Measurements from ENCODE around the gene PLXNC1.

DNA sequence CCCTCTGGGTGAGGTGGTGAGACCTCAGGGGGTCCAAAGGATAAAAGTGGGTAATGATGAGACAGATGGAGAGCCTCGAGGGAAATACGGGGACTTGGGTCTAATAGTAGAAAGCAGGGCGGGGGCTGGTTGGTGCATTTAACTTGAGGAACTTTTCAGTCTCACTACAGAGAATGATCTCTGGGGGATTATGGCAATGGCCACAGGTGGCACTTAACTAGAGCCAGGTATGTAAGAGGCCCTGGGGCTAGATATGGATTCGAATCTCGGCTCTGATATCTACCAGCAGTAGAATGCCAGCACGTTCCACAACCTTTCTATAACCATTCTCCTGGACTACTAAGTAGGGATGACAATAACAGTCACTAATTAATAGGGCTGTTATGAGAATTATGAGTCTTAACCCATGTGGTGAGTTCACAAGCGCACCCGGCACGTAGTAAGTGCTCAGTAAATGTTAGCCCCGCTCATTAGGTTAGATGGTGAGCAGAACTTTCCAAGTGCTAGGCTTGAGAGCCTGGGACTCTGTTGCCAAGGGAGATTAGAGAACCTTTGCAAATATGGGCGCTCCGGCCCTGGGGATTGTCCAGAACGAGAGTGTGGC is 888 bp upstream of the PLXNC1 start:
- TF ChIP-seq, protein P1, sequence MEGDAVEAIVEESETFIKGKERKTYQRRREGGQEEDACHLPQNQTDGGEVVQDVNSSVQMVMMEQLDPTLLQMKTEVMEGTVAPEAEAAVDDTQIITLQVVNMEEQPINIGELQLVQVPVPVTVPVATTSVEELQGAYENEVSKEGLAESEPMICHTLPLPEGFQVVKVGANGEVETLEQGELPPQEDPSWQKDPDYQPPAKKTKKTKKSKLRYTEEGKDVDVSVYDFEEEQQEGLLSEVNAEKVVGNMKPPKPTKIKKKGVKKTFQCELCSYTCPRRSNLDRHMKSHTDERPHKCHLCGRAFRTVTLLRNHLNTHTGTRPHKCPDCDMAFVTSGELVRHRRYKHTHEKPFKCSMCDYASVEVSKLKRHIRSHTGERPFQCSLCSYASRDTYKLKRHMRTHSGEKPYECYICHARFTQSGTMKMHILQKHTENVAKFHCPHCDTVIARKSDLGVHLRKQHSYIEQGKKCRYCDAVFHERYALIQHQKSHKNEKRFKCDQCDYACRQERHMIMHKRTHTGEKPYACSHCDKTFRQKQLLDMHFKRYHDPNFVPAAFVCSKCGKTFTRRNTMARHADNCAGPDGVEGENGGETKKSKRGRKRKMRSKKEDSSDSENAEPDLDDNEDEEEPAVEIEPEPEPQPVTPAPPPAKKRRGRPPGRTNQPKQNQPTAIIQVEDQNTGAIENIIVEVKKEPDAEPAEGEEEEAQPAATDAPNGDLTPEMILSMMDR (IDR thresholded peaks at IDR 0.05), result no peak
- no peak for TF ChIP-seq POLR2A (IDR thresholded peaks at IDR 0.05)
